HCT116 (cell line): Measurements from ENCODE around the gene CCDC158. TPM values are rescaled to one million over a fixed set of nuclear protein-coding genes. Genes with fewer than 3 reads are reported as not detected.

Experiments used
- ATAC-seq: fragments of 200-7000 bp; cut with Tn5 transposase; 2 replicates; pipeline ENCODE4 v1.9.1; 2020; ENCODE audit warnings: mild to moderate bottlenecking, moderate library complexity
- BruUV-seq: library from RNA; stranded (reverse); fragments of 400-500 nt; replicated peaks from 2 replicates; lab custom pipeline; 2021; lab: Mats Ljungman, UMichigan
- CTCF ChIA-PET: fragments of 300-600 bp; sonication (Branson Sonifier 250); formaldehyde crosslinking; loops from one replicate; lab custom pipeline; 2021; ENCODE audit warnings: antibody characterized with exemption; lab: Charles Lee
- POLR2A ChIA-PET: fragments of 300-600, 350-600 bp; sonication (Branson Sonifier 250); formaldehyde crosslinking; loops from one replicate; lab custom pipeline; 2021; ENCODE audit warnings: antibody characterized with exemption; lab: Charles Lee
- RAD21 ChIA-PET, 2 experiments: fragments of 300-600 bp; sonication (Branson Sonifier 250); formaldehyde crosslinking; loops; one replicate each; lab custom pipeline; 2023; ENCODE audit warnings: low total read pairs in 2 of 2; ENCODE audit not compliant: uncharacterized antibody in 2 of 2, unreplicated experiment in 2 of 2, low non-redundant PET in 1 of 2; lab: Charles Lee
- DNase-seq: peaks from one replicate; pipeline ENCODE4 v3.0.0-alpha.2; 2010; ENCODE audit warnings: low read depth, low spot score
- H2AFZ ChIP-seq: fragments of 200-600 bp; shearing (Covaris generic), sonication (generic); 2 replicates; pipeline ENCODE4 v1.6.1; 2017; ENCODE audit warnings: low read depth, mixed run types, mixed read lengths, antibody characterized with exemption, low read length; ENCODE audit not compliant: poor library complexity, severe bottlenecking
- H3K27ac ChIP-seq: 2 replicates; pipeline ENCODE4 v1.5.1; 2012; ENCODE audit warnings: low read depth, low read length
- H3K27me3 ChIP-seq: fragments of 200-600 bp; sonication (generic); 2 replicates; pipeline ENCODE4 v1.6.1; 2016; ENCODE audit warnings: mixed run types, low read length, mixed read lengths; ENCODE audit not compliant: insufficient read depth
- H3K36me3 ChIP-seq, 2 experiments: fragments of 200-500 bp in 1 of 2; fragments of 200-600 bp in 1 of 2; sonication (Bioruptor generic) in 1 of 2; sonication (generic) in 1 of 2; 2 replicates each; pipeline versions ENCODE4 v1.5.1 to v1.6.1; 2014 to 2016; ENCODE audit warnings: low read length in 2 of 2, inconsistent platforms in 1 of 2, mixed read lengths in 1 of 2, mixed run types in 1 of 2; ENCODE audit not compliant: insufficient read depth in 2 of 2, control insufficient read depth in 1 of 2
- H3K4me1 ChIP-seq, 2 experiments: fragments of 200-600 bp in 1 of 2; sonication (generic) in 1 of 2; 2 replicates each; pipeline versions ENCODE4 v1.5.1 to v1.6.1; 2012 to 2017; ENCODE audit warnings: low read length in 2 of 2, inconsistent platforms in 1 of 2, mild to moderate bottlenecking in 1 of 2, mixed read lengths in 1 of 2, mixed run types in 1 of 2, moderate library complexity in 1 of 2; ENCODE audit not compliant: insufficient read depth in 2 of 2, control insufficient read depth in 1 of 2
- H3K4me2 ChIP-seq: fragments of 200-600 bp; sonication (generic); 2 replicates; pipeline ENCODE4 v1.6.1; 2017; ENCODE audit warnings: mixed run types, low read length, mixed read lengths
- H3K4me3 ChIP-seq, 2 experiments: fragments of 200-600 bp in 1 of 2; sonication (generic) in 1 of 2; replicated peaks in 1 of 2; 2 replicates each; pipeline ENCODE4 v1.5.1; 2011 to 2016; ENCODE audit warnings: low read length in 2 of 2, control low read depth in 1 of 2, low read depth in 1 of 2, mild to moderate bottlenecking in 1 of 2, mixed read lengths in 1 of 2, mixed run types in 1 of 2
- H3K79me2 ChIP-seq: fragments of 200-600 bp; sonication (generic); 2 replicates; pipeline ENCODE4 v1.6.1; 2017; ENCODE audit warnings: mild to moderate bottlenecking, mixed run types, low read length, moderate library complexity, mixed read lengths; ENCODE audit not compliant: insufficient read depth
- H3K9ac ChIP-seq: fragments of 200-600 bp; sonication (generic); 2 replicates; pipeline ENCODE4 v1.6.1; 2016; ENCODE audit warnings: low read length, mixed read lengths
- H3K9me2 ChIP-seq: fragments of 200-600 bp; sonication (generic), shearing (Covaris generic); 2 replicates; pipeline ENCODE4 v1.6.1; 2017; ENCODE audit warnings: mixed run types, mild to moderate bottlenecking, moderate library complexity; ENCODE audit not compliant: insufficient read depth
- H3K9me3 ChIP-seq, 2 experiments: fragments of 200-500 bp in 1 of 2; fragments of 200-600 bp in 1 of 2; sonication (Bioruptor generic) in 1 of 2; sonication (generic) in 1 of 2; 2 replicates each; pipeline ENCODE4 v1.6.1; 2014 to 2017; ENCODE audit warnings: low read length in 2 of 2, mixed read lengths in 2 of 2, inconsistent platforms in 1 of 2, low read depth in 1 of 2, mild to moderate bottlenecking in 1 of 2, mixed run types in 1 of 2, moderate library complexity in 1 of 2; ENCODE audit not compliant: control insufficient read depth in 1 of 2, insufficient read depth in 1 of 2
- H4K20me1 ChIP-seq: fragments of 200-600 bp; sonication (generic), shearing (Covaris generic); 2 replicates; pipeline ENCODE4 v1.6.1; 2017; ENCODE audit warnings: mixed run types, mild to moderate bottlenecking, moderate library complexity; ENCODE audit not compliant: insufficient read depth
- CBX3 ChIP-seq: IDR thresholded peaks from 2 replicates; pipeline ENCODE4 v1.6.1; 2012; ENCODE audit warnings: low read depth
- CEBPB ChIP-seq: IDR thresholded peaks from 2 replicates; pipeline ENCODE4 v1.6.1; 2012; ENCODE audit warnings: low read depth
- EGR1 ChIP-seq: IDR thresholded peaks from 2 replicates; pipeline ENCODE4 v1.6.1; 2012; ENCODE audit warnings: low read depth
- EZH2 ChIP-seq: fragments of 200-600 bp; sonication (generic); IDR thresholded peaks from 2 replicates; pipeline ENCODE4 v1.6.1; 2017; ENCODE audit warnings: antibody characterized with exemption, mixed run types
- JUND ChIP-seq: IDR thresholded peaks from 2 replicates; pipeline ENCODE4 v1.6.1; 2012
- POLR2AphosphoS5 ChIP-seq: IDR thresholded peaks from 2 replicates; pipeline ENCODE4 v1.6.1; 2011; ENCODE audit warnings: mild to moderate bottlenecking, low read depth, low read length, moderate library complexity
- RAD21 ChIP-seq: IDR thresholded peaks from 2 replicates; pipeline ENCODE4 v1.6.1; 2012; ENCODE audit warnings: low read depth, mild to moderate bottlenecking
- SIN3A ChIP-seq: IDR thresholded peaks from 2 replicates; pipeline ENCODE4 v1.6.1; 2012; ENCODE audit warnings: low read depth
- SP1 ChIP-seq: IDR thresholded peaks from 2 replicates; pipeline ENCODE4 v1.6.1; 2012; ENCODE audit warnings: low read depth
- SRF ChIP-seq: IDR thresholded peaks from 2 replicates; pipeline ENCODE4 v1.6.1; 2012; ENCODE audit warnings: low read depth
- YY1 ChIP-seq: IDR thresholded peaks from 2 replicates; pipeline ENCODE4 v1.6.1; 2011; ENCODE audit warnings: low read length, low read depth, moderate library complexity, mild to moderate bottlenecking; ENCODE audit not compliant: insufficient replicate concordance; ENCODE audit errors: extremely low read depth
- ZFX ChIP-seq: fragments of 450-650 bp; IDR thresholded peaks from 2 replicates; pipeline ENCODE4 v1.6.1; 2017
- intact Hi-C: fragments of 100-400 bp; cut with micrococcal nuclease; formaldehyde crosslinking; loops from 2 replicates; pipeline ENCODE4 v1.10.0; 2022
- total RNA-seq: library from RNA; stranded (reverse); gene quantifications from one replicate; pipeline ENCODE4 v1.2.1, GENCODE V29; 2021; ENCODE audit not compliant: unreplicated experiment
- TF ChIP-seq, protein P1 (sequence below): IDR thresholded peaks from 2 replicates; pipeline ENCODE4 v1.6.1; 2011; ENCODE audit warnings: mild to moderate bottlenecking, low read length, moderate library complexity; ENCODE audit not compliant: insufficient replicate concordance; ENCODE audit errors: extremely low read depth
- TF ChIP-seq, protein P2 (sequence below): IDR thresholded peaks from 2 replicates; pipeline ENCODE4 v1.6.1; 2012; ENCODE audit warnings: low read depth
- TF ChIP-seq, protein P3 (sequence below), 3 experiments: fragments of 200-600 bp in 1 of 3; sonication (generic) in 1 of 3; IDR thresholded peaks in 2 of 3; conservative IDR thresholded peaks in 1 of 3; 2 replicates each; pipeline ENCODE4 v1.5.1; 2012 to 2017; ENCODE audit warnings: low read depth in 2 of 3, low read length in 2 of 3, antibody characterized with exemption in 1 of 3, borderline replicate concordance in 1 of 3, control low read depth in 1 of 3, mild to moderate bottlenecking in 1 of 3, mixed read lengths in 1 of 3, mixed run types in 1 of 3, moderate library complexity in 1 of 3; ENCODE audit not compliant: insufficient read depth in 1 of 3
- TF ChIP-seq, protein P4 (sequence below): IDR thresholded peaks from 2 replicates; pipeline ENCODE4 v1.6.1; 2012

Gene CCDC158
- total RNA-seq, 1 experiment from 2014 or later, result not detected

DNA sequence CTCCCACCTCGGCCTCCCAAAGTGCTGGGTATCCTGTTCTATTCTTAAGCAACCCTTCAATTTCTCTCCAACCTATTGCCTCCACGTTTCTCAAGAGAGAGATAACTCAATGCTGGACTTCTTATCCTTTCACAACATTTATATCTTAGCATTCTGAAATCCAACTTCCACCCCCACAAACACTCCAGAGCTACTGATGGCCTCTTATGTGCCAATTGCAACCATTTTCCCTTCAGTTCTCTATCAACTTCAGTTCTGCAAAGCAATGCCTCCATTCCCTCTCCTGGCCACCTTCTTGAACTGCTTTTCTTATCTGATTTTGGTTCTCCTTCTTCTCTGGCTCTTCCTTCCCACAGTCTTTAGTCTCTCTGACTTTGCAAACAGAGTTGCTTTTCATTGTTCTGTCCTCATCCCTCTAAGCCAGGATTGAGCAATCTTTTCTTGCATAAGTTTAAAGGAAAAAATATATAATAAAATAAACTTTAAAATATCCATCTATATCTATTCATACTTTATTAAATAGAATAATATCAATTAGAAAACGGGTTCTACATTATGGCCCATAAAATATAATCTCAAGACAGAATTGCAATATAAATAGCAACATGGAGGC, 118.0 kb downstream of the CCDC158 start (continued):
- TF ChIP-seq, protein P1, sequence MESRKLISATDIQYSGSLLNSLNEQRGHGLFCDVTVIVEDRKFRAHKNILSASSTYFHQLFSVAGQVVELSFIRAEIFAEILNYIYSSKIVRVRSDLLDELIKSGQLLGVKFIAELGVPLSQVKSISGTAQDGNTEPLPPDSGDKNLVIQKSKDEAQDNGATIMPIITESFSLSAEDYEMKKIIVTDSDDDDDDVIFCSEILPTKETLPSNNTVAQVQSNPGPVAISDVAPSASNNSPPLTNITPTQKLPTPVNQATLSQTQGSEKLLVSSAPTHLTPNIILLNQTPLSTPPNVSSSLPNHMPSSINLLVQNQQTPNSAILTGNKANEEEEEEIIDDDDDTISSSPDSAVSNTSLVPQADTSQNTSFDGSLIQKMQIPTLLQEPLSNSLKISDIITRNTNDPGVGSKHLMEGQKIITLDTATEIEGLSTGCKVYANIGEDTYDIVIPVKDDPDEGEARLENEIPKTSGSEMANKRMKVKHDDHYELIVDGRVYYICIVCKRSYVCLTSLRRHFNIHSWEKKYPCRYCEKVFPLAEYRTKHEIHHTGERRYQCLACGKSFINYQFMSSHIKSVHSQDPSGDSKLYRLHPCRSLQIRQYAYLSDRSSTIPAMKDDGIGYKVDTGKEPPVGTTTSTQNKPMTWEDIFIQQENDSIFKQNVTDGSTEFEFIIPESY, result no peak
- no peak for TF ChIP-seq SP1
- TF ChIP-seq POLR2AphosphoS5, result no peak
- TF ChIP-seq EGR1, result no peak
- no peak for TF ChIP-seq ZFX
- TF ChIP-seq, protein P2, sequence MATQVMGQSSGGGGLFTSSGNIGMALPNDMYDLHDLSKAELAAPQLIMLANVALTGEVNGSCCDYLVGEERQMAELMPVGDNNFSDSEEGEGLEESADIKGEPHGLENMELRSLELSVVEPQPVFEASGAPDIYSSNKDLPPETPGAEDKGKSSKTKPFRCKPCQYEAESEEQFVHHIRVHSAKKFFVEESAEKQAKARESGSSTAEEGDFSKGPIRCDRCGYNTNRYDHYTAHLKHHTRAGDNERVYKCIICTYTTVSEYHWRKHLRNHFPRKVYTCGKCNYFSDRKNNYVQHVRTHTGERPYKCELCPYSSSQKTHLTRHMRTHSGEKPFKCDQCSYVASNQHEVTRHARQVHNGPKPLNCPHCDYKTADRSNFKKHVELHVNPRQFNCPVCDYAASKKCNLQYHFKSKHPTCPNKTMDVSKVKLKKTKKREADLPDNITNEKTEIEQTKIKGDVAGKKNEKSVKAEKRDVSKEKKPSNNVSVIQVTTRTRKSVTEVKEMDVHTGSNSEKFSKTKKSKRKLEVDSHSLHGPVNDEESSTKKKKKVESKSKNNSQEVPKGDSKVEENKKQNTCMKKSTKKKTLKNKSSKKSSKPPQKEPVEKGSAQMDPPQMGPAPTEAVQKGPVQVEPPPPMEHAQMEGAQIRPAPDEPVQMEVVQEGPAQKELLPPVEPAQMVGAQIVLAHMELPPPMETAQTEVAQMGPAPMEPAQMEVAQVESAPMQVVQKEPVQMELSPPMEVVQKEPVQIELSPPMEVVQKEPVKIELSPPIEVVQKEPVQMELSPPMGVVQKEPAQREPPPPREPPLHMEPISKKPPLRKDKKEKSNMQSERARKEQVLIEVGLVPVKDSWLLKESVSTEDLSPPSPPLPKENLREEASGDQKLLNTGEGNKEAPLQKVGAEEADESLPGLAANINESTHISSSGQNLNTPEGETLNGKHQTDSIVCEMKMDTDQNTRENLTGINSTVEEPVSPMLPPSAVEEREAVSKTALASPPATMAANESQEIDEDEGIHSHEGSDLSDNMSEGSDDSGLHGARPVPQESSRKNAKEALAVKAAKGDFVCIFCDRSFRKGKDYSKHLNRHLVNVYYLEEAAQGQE, result no peak
- no peak for TF ChIP-seq EZH2

DNA sequence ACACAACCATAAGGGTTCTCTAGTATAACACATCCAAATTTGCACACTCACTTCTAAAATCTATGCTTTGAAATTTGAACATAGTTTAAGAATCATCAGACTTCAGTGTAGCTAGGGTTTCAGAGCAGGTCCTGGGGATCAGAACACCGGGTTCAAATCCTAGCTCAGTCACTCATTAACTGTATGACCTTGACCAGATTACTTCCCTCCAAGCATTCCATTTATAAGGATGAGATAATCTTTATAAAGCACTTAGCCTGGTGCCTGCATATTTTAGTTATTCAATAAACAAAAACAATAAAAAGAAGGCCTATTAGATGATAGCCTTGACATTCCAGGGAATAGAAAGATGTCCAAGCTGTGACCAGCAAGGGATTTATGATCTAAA, 119.2 kb downstream of the CCDC158 start:
- no peaks in the 10 kb centered on the region for H3K27me3 ChIP-seq
- POLR2A ChIA-PET, result no interaction called here
- CTCF ChIA-PET, result no interaction called here
- intact Hi-C loops, result loop anchor here (2.0 kb wide), 1 partner anchor 65 kb away; no protein-coding TSS in a partner anchor
- TF ChIP-seq CBX3 (no peak), JUND (no peak), SRF (no peak), SIN3A (no peak), CEBPB (no peak), YY1 (no peak), POLR2AphosphoS5 (no peak), RAD21 (no peak), EZH2 (no peak)
- TF ChIP-seq, protein P3, sequence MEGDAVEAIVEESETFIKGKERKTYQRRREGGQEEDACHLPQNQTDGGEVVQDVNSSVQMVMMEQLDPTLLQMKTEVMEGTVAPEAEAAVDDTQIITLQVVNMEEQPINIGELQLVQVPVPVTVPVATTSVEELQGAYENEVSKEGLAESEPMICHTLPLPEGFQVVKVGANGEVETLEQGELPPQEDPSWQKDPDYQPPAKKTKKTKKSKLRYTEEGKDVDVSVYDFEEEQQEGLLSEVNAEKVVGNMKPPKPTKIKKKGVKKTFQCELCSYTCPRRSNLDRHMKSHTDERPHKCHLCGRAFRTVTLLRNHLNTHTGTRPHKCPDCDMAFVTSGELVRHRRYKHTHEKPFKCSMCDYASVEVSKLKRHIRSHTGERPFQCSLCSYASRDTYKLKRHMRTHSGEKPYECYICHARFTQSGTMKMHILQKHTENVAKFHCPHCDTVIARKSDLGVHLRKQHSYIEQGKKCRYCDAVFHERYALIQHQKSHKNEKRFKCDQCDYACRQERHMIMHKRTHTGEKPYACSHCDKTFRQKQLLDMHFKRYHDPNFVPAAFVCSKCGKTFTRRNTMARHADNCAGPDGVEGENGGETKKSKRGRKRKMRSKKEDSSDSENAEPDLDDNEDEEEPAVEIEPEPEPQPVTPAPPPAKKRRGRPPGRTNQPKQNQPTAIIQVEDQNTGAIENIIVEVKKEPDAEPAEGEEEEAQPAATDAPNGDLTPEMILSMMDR (IDR thresholded peaks at IDR 0.05 in 2 of 3, conservative IDR thresholded peaks at IDR 0.05 in 1 of 3; ENCODE audit: borderline replicate concordance in 1 of 3, insufficient read depth in 1 of 3, low read depth in 2 of 3, low read length in 2 of 3), result no peak
- TF ChIP-seq, protein P4, sequence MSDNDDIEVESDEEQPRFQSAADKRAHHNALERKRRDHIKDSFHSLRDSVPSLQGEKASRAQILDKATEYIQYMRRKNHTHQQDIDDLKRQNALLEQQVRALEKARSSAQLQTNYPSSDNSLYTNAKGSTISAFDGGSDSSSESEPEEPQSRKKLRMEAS, result no peak
- TF ChIP-seq, all 23 proteins: peak for 0
- Histone ChIP-seq H3K9me2 (no peaks in the 10 kb centered on the region), H3K36me3 (no peaks in the 10 kb centered on the region), H3K4me2 (peak overlapping the region; percentile 60), H3K79me2 (peaks cover 16% of the 10 kb centered on the region; the same call in 1 of the 2 replicates), H2AFZ (no peak overlapping the region), H3K27ac (peak overlapping the region; percentile 16; the same call in 1 of the 2 replicates), H3K9ac (peak overlapping the region; percentile 35; the same call in 1 of the 2 replicates), H3K9me3 (peaks cover 0 to 13% of the 10 kb centered on the region in 2 experiments; a peak in 2 of 4 replicates), H4K20me1 (no peaks in the 10 kb centered on the region), H3K4me3 (no peak overlapping the region), H3K4me1 (peaks cover 19 to 37% of the 10 kb centered on the region in 2 experiments)
- ATAC-seq (no peak), DNase-seq (no peak)
- RAD21 ChIA-PET, result interaction anchor here in 1 of 2 experiments (1.1 kb wide), 1 partner anchor 76 kb away, joined by 3 read pairs; no protein-coding TSS in a partner anchor
- no TSS peak for BruUV-seq
